ENCODE measurements around the gene LONP1. TPM values are rescaled to one million over a fixed set of nuclear protein-coding genes. Genes with fewer than 3 reads are reported as not detected.

LONP1 gene
- total and polyA plus RNA-seq, 4 donors, result 32.3 to 83.9 (median 57.5) TPM

DNA sequence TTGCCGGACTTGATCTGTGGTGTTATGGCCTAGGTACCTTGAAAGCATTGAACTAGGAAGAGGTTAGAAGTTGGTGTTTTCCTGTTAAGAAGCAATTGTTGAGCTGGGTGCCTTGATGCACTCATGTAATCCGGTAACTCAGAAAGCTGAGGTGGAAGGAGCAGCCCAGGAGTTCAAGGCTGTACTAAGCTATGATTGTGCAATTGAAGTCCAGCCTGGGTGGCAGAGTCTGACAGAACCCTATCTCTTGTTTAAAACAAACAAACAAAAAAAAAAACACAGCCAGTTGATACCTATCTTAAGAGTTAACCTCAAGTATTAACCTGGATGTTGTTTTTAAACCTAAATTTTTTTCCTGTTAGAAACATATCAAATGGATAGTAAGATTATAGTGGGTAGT lies 77.7 kb downstream of the LONP1 start (continued):
- no peak for TF ChIP-seq SP1 (IDR thresholded peaks at IDR 0.05)
- TF ChIP-seq, protein P1, sequence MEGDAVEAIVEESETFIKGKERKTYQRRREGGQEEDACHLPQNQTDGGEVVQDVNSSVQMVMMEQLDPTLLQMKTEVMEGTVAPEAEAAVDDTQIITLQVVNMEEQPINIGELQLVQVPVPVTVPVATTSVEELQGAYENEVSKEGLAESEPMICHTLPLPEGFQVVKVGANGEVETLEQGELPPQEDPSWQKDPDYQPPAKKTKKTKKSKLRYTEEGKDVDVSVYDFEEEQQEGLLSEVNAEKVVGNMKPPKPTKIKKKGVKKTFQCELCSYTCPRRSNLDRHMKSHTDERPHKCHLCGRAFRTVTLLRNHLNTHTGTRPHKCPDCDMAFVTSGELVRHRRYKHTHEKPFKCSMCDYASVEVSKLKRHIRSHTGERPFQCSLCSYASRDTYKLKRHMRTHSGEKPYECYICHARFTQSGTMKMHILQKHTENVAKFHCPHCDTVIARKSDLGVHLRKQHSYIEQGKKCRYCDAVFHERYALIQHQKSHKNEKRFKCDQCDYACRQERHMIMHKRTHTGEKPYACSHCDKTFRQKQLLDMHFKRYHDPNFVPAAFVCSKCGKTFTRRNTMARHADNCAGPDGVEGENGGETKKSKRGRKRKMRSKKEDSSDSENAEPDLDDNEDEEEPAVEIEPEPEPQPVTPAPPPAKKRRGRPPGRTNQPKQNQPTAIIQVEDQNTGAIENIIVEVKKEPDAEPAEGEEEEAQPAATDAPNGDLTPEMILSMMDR (IDR thresholded peaks at IDR 0.05; ENCODE audit: low read depth, low read length, missing input control), result no peak
- TF ChIP-seq YY1 (IDR thresholded peaks at IDR 0.05), result no peak
- peak in 1 of 2 donors; percentile 33 for TF ChIP-seq JUND (IDR thresholded peaks at IDR 0.05)
- TF ChIP-seq FOXA1 (IDR thresholded peaks at IDR 0.05), result no peak

Other genes starting within 250 kb of the LONP1 start
- gene TINCR, start 152.2 kb downstream of the LONP1 start, total RNA-seq, result under 1 TPM in 1 of 2 donors, not detected in 1; 0.05 TPM
- gene TINCR, start 152.2 kb downstream of the LONP1 start, polyA plus RNA-seq, result under 1 TPM in 1 of 2 donors, not detected in 1; 0.08 TPM
- gene SAFB2, start 97.4 kb downstream of the LONP1 start, total RNA-seq, result 10 to 100 TPM; 25.8 to 57.8 TPM
- gene SAFB2, start 97.4 kb downstream of the LONP1 start, polyA plus RNA-seq, result 10 to 100 TPM; 18.7 to 31.2 TPM
- gene SAFB, start 97.1 kb downstream of the LONP1 start, total RNA-seq, result 10 to 100 TPM; 52.1 to 65.0 TPM
- 10 to 100 TPM; 16.5 to 24.8 TPM for gene SAFB, start 97.1 kb downstream of the LONP1 start, polyA plus RNA-seq
- 10 to 100 TPM; 11.5 to 19.0 TPM for gene MICOS13, start 39.6 kb downstream of the LONP1 start, total RNA-seq
- gene MICOS13, start 39.6 kb downstream of the LONP1 start, polyA plus RNA-seq, result 10 to 100 TPM; 42.7 to 84.0 TPM
- gene HSD11B1L, start 39.1 kb downstream of the LONP1 start, total RNA-seq, result 1 to 10 TPM; 1.3 to 1.4 TPM
- gene HSD11B1L, start 39.1 kb downstream of the LONP1 start, polyA plus RNA-seq, result 1 to 10 TPM; 2.4 to 2.5 TPM
- gene RPL36, start 29.9 kb downstream of the LONP1 start, total RNA-seq, result 100 to 1,000 TPM in 1 of 2 donors, 10 to 100 TPM in 1; 47.2 to 251 TPM
- gene RPL36, start 29.9 kb downstream of the LONP1 start, polyA plus RNA-seq, result 100 to 1,000 TPM; 390 to 556 TPM
- not detected for gene CATSPERD, start 491 bp upstream of the LONP1 start, total RNA-seq
- not detected for gene CATSPERD, start 491 bp upstream of the LONP1 start, polyA plus RNA-seq
- gene PRR22, start 64.6 kb upstream of the LONP1 start, total RNA-seq, result under 1 TPM; 0.42 to 0.84 TPM
- gene PRR22, start 64.6 kb upstream of the LONP1 start, polyA plus RNA-seq, result 1 to 10 TPM in 1 of 2 donors, under 1 TPM in 1; 0.40 to 1.6 TPM
- gene DUS3L, start 71.0 kb upstream of the LONP1 start, total RNA-seq, result 10 to 100 TPM; 16.3 to 19.0 TPM
- 10 to 100 TPM; 12.2 to 17.4 TPM for gene DUS3L, start 71.0 kb upstream of the LONP1 start, polyA plus RNA-seq
- 1 to 10 TPM; 3.3 to 3.7 TPM for gene NRTN, start 84.9 kb upstream of the LONP1 start, total RNA-seq
- 1 to 10 TPM; 1.3 to 5.3 TPM for gene NRTN, start 84.9 kb upstream of the LONP1 start, polyA plus RNA-seq
- gene FUT6, start 119.6 kb upstream of the LONP1 start, total RNA-seq, result 1 to 10 TPM; 2.6 to 8.4 TPM
- gene FUT6, start 119.6 kb upstream of the LONP1 start, polyA plus RNA-seq, result 10 to 100 TPM in 1 of 2 donors, 1 to 10 TPM in 1; 6.2 to 14.0 TPM
- gene FUT3, start 131.3 kb upstream of the LONP1 start, total RNA-seq, result under 1 TPM in 1 of 2 donors, not detected in 1; 0.25 TPM
- under 1 TPM; 0.27 to 0.47 TPM for gene FUT3, start 131.3 kb upstream of the LONP1 start, polyA plus RNA-seq
- under 1 TPM; 0.05 to 0.17 TPM for gene FUT5, start 150.4 kb upstream of the LONP1 start, total RNA-seq
- gene FUT5, start 150.4 kb upstream of the LONP1 start, polyA plus RNA-seq, result under 1 TPM in 1 of 2 donors, not detected in 1; 0.02 TPM
- 100 to 1,000 TPM; 127 to 134 TPM for gene NDUFA11, start 183.6 kb upstream of the LONP1 start, total RNA-seq
- gene NDUFA11, start 183.6 kb upstream of the LONP1 start, polyA plus RNA-seq, result 100 to 1,000 TPM; 319 to 394 TPM
- gene VMAC, start 184.7 kb upstream of the LONP1 start, total RNA-seq, result 1 to 10 TPM; 3.6 to 7.7 TPM
- gene VMAC, start 184.7 kb upstream of the LONP1 start, polyA plus RNA-seq, result 1 to 10 TPM; 1.2 to 1.6 TPM
- gene CAPS, start 194.1 kb upstream of the LONP1 start, total RNA-seq, result 1 to 10 TPM; 2.1 to 4.2 TPM
- 10 to 100 TPM in 1 of 2 donors, 1 to 10 TPM in 1; 2.8 to 11.4 TPM for gene CAPS, start 194.1 kb upstream of the LONP1 start, polyA plus RNA-seq

Data from liver (tissue), 5 donors.